ENCODE data around the gene RIMBP2. TPM values are rescaled to one million over a fixed set of nuclear protein-coding genes. Genes with fewer than 3 reads are reported as not detected.

Gene RIMBP2
- total and polyA plus RNA-seq, 2 experiments from 2014 or later, result 0.31 to 0.37 TPM

DNA sequence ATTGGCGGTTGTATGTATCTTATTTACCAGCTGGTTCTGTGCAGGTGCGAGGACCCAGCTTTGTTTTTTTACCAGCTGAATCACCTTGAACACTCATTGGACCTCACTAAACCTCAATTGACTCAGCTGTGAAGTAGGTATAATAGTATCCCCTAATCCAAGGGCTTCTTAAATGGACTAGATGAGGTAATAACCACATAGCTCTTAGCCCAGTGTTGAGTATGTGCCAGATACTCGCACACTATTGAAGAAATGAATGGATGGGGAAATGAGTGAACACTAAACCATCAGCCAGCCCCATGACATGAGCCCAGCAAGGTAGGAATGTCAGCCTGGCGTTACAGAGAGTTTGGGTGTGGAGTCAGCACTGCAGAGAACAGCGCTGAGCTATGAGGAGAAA is 79.7 kb downstream of the RIMBP2 start:
- TF ChIP-seq POLR2AphosphoS5 (IDR thresholded peaks at IDR 0.05; ENCODE audit: low read depth) (no peak), ZNF114 (CRISPR knock-in tag; IDR thresholded peaks at IDR 0.05) (no peak), CREB1 (CRISPR knock-in tag; IDR thresholded peaks at IDR 0.05; ENCODE audit: low read depth) (no peak), EZH2phosphoT487 (IDR thresholded peaks at IDR 0.05; ENCODE audit: unreplicated experiment) (no peak), EZH2 (IDR thresholded peaks at IDR 0.05; ENCODE audit: low read depth, unreplicated experiment) (no peak), NANOG (IDR thresholded peaks at IDR 0.05; ENCODE audit: borderline replicate concordance) (no peak), JUNB (IDR thresholded peaks at IDR 0.05; ENCODE audit: unreplicated experiment) (no peak), STAT1 (IDR thresholded peaks at IDR 0.05; ENCODE audit: unreplicated experiment) (no peak), ZNF331 (CRISPR knock-in tag; IDR thresholded peaks at IDR 0.05; ENCODE audit: low read depth) (no peak)
- TF ChIP-seq, protein P1, sequence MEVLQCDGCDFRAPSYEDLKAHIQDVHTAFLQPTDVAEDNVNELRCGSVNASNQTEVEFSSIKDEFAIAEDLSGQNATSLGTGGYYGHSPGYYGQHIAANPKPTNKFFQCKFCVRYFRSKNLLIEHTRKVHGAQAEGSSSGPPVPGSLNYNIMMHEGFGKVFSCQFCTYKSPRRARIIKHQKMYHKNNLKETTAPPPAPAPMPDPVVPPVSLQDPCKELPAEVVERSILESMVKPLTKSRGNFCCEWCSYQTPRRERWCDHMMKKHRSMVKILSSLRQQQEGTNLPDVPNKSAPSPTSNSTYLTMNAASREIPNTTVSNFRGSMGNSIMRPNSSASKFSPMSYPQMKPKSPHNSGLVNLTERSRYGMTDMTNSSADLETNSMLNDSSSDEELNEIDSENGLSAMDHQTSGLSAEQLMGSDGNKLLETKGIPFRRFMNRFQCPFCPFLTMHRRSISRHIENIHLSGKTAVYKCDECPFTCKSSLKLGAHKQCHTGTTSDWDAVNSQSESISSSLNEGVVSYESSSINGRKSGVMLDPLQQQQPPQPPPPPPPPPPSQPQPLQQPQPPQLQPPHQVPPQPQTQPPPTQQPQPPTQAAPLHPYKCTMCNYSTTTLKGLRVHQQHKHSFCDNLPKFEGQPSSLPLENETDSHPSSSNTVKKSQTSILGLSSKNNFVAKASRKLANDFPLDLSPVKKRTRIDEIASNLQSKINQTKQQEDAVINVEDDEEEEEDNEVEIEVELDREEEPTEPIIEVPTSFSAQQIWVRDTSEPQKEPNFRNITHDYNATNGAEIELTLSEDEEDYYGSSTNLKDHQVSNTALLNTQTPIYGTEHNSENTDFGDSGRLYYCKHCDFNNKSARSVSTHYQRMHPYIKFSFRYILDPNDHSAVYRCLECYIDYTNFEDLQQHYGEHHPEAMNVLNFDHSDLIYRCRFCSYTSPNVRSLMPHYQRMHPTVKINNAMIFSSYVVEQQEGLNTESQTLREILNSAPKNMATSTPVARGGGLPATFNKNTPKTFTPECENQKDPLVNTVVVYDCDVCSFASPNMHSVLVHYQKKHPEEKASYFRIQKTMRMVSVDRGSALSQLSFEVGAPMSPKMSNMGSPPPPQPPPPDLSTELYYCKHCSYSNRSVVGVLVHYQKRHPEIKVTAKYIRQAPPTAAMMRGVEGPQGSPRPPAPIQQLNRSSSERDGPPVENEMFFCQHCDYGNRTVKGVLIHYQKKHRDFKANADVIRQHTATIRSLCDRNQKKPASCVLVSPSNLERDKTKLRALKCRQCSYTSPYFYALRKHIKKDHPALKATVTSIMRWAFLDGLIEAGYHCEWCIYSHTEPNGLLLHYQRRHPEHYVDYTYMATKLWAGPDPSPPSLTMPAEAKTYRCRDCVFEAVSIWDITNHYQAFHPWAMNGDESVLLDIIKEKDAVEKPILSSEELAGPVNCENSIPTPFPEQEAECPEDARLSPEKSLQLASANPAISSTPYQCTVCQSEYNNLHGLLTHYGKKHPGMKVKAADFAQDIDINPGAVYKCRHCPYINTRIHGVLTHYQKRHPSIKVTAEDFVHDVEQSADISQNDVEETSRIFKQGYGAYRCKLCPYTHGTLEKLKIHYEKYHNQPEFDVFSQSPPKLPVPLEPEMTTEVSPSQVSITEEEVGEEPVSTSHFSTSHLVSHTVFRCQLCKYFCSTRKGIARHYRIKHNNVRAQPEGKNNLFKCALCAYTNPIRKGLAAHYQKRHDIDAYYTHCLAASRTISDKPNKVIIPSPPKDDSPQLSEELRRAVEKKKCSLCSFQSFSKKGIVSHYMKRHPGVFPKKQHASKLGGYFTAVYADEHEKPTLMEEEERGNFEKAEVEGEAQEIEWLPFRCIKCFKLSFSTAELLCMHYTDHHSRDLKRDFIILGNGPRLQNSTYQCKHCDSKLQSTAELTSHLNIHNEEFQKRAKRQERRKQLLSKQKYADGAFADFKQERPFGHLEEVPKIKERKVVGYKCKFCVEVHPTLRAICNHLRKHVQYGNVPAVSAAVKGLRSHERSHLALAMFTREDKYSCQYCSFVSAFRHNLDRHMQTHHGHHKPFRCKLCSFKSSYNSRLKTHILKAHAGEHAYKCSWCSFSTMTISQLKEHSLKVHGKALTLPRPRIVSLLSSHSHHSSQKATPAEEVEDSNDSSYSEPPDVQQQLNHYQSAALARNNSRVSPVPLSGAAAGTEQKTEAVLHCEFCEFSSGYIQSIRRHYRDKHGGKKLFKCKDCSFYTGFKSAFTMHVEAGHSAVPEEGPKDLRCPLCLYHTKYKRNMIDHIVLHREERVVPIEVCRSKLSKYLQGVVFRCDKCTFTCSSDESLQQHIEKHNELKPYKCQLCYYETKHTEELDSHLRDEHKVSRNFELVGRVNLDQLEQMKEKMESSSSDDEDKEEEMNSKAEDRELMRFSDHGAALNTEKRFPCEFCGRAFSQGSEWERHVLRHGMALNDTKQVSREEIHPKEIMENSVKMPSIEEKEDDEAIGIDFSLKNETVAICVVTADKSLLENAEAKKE (CRISPR knock-in tag; IDR thresholded peaks at IDR 0.05), result no peak
- TF ChIP-seq, protein P2, sequence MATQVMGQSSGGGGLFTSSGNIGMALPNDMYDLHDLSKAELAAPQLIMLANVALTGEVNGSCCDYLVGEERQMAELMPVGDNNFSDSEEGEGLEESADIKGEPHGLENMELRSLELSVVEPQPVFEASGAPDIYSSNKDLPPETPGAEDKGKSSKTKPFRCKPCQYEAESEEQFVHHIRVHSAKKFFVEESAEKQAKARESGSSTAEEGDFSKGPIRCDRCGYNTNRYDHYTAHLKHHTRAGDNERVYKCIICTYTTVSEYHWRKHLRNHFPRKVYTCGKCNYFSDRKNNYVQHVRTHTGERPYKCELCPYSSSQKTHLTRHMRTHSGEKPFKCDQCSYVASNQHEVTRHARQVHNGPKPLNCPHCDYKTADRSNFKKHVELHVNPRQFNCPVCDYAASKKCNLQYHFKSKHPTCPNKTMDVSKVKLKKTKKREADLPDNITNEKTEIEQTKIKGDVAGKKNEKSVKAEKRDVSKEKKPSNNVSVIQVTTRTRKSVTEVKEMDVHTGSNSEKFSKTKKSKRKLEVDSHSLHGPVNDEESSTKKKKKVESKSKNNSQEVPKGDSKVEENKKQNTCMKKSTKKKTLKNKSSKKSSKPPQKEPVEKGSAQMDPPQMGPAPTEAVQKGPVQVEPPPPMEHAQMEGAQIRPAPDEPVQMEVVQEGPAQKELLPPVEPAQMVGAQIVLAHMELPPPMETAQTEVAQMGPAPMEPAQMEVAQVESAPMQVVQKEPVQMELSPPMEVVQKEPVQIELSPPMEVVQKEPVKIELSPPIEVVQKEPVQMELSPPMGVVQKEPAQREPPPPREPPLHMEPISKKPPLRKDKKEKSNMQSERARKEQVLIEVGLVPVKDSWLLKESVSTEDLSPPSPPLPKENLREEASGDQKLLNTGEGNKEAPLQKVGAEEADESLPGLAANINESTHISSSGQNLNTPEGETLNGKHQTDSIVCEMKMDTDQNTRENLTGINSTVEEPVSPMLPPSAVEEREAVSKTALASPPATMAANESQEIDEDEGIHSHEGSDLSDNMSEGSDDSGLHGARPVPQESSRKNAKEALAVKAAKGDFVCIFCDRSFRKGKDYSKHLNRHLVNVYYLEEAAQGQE (IDR thresholded peaks at IDR 0.05; ENCODE audit: unreplicated experiment), result no peak
- TF ChIP-seq, protein P3, sequence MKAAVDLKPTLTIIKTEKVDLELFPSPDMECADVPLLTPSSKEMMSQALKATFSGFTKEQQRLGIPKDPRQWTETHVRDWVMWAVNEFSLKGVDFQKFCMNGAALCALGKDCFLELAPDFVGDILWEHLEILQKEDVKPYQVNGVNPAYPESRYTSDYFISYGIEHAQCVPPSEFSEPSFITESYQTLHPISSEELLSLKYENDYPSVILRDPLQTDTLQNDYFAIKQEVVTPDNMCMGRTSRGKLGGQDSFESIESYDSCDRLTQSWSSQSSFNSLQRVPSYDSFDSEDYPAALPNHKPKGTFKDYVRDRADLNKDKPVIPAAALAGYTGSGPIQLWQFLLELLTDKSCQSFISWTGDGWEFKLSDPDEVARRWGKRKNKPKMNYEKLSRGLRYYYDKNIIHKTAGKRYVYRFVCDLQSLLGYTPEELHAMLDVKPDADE (IDR thresholded peaks at IDR 0.05), result no peak
- TF ChIP-seq, protein P4, sequence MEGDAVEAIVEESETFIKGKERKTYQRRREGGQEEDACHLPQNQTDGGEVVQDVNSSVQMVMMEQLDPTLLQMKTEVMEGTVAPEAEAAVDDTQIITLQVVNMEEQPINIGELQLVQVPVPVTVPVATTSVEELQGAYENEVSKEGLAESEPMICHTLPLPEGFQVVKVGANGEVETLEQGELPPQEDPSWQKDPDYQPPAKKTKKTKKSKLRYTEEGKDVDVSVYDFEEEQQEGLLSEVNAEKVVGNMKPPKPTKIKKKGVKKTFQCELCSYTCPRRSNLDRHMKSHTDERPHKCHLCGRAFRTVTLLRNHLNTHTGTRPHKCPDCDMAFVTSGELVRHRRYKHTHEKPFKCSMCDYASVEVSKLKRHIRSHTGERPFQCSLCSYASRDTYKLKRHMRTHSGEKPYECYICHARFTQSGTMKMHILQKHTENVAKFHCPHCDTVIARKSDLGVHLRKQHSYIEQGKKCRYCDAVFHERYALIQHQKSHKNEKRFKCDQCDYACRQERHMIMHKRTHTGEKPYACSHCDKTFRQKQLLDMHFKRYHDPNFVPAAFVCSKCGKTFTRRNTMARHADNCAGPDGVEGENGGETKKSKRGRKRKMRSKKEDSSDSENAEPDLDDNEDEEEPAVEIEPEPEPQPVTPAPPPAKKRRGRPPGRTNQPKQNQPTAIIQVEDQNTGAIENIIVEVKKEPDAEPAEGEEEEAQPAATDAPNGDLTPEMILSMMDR (conservative IDR thresholded peaks at IDR 0.05; ENCODE audit: low read depth in 2 of 2), result no peak
- peaks cover 2% of the 10 kb centered on the region; the same call in 2 of the 3 replicates for H3K36me3 Mint-ChIP-seq (ENCODE audit: low read depth)
- Histone ChIP-seq H3K4me1 (ENCODE audit: insufficient read depth) (peaks cover 9% of the 10 kb centered on the region; the same call in 1 of the 2 replicates), H3K36me3 (ENCODE audit: insufficient read depth) (no peaks in the 10 kb centered on the region; the same call in 1 of the 2 replicates), H3K79me2 (replicated peaks; ENCODE audit: insufficient read depth) (no peaks in the 10 kb centered on the region), H3F3A (replicated peaks; ENCODE audit: low read depth) (no peaks in the 10 kb centered on the region), H3K4me2 (no peak overlapping the region), H3K27me3 (ENCODE audit: insufficient read depth) (no peaks in the 10 kb centered on the region), H3K9me2 (ENCODE audit: insufficient read depth) (no peaks in the 10 kb centered on the region), H3K27ac (ENCODE audit: low read depth) (no peak overlapping the region), H2AFZ (no peak overlapping the region), H3K4me3 (no peak overlapping the region), H4K20me1 (replicated peaks; ENCODE audit: insufficient read depth) (no peaks in the 10 kb centered on the region)
- DNase-seq (ENCODE audit: low spot score) (no peak), ATAC-seq (no peak)
- H3K27ac Mint-ChIP-seq, result no peak overlapping the region
- no peak overlapping the region for H3K4me3 Mint-ChIP-seq
- peaks cover 11% of the 10 kb centered on the region for H3K27me3 Mint-ChIP-seq (ENCODE audit: insufficient read depth, low read depth, poor library complexity)
- peaks cover 20% of the 10 kb centered on the region; the same call in 2 of the 3 replicates for H3K4me1 Mint-ChIP-seq
- H3K9me3 Mint-ChIP-seq, result peaks cover 85% of the 10 kb centered on the region
